Mesendoderm (in vitro differentiated cells): ENCODE measurements around the gene PALD1.

Source experiments
- DNase-seq: peaks from one replicate; pipeline ENCODE4 v3.0.0; 2013
- H2AK5ac ChIP-seq: 2 replicates; pipeline ENCODE4 v1.6.1; 2013; ENCODE audit warnings: low read length, inconsistent platforms
- H2BK120ac ChIP-seq: 2 replicates; pipeline ENCODE4 v1.6.1; 2013; ENCODE audit warnings: low read depth, mild to moderate bottlenecking, low read length, moderate library complexity, mixed read lengths
- H2BK15ac ChIP-seq: replicated peaks from 2 replicates; pipeline ENCODE4 v1.6.1; 2013; ENCODE audit warnings: low read depth, mild to moderate bottlenecking, moderate library complexity
- H2BK5ac ChIP-seq: 2 replicates; pipeline ENCODE4 v1.6.1; 2013; ENCODE audit warnings: low read length, inconsistent platforms
- H3K18ac ChIP-seq: 2 replicates; pipeline ENCODE4 v1.6.1; 2013; ENCODE audit warnings: mild to moderate bottlenecking, low read length, mixed read lengths
- H3K23ac ChIP-seq: one replicate; pipeline ENCODE4 v1.6.1; 2013; ENCODE audit warnings: low read length
- H3K27ac ChIP-seq: 2 replicates; pipeline ENCODE4 v1.5.1; 2013; ENCODE audit warnings: low read depth, mild to moderate bottlenecking, inconsistent platforms, low read length, moderate library complexity
- H3K27me3 ChIP-seq: 2 replicates; pipeline ENCODE4 v1.6.1; 2013; ENCODE audit warnings: low read length, control low read depth, mild to moderate bottlenecking, inconsistent platforms; ENCODE audit not compliant: insufficient read depth, poor library complexity
- H3K36me3 ChIP-seq: 2 replicates; pipeline ENCODE4 v1.6.1; 2013; ENCODE audit warnings: low read length, inconsistent platforms; ENCODE audit not compliant: control insufficient read depth, insufficient read depth
- H3K4ac ChIP-seq: one replicate; pipeline ENCODE4 v1.6.1; 2013; ENCODE audit warnings: low read depth, mild to moderate bottlenecking, low read length, moderate library complexity
- H3K4me1 ChIP-seq: 2 replicates; pipeline ENCODE4 v1.6.1; 2013; ENCODE audit warnings: low read depth, low read length, inconsistent platforms; ENCODE audit not compliant: control insufficient read depth
- H3K4me2 ChIP-seq: 2 replicates; pipeline ENCODE4 v1.6.1; 2013; ENCODE audit warnings: low read length
- H3K4me3 ChIP-seq: 2 replicates; pipeline ENCODE4 v1.5.1; 2013; ENCODE audit warnings: mild to moderate bottlenecking, low read length
- H3K56ac ChIP-seq: one replicate; pipeline ENCODE4 v1.6.1; 2013; ENCODE audit warnings: low read length
- H3K79me1 ChIP-seq: 2 replicates; pipeline ENCODE4 v1.6.1; 2013; ENCODE audit warnings: low read length, inconsistent platforms
- H3K79me2 ChIP-seq: 2 replicates; pipeline ENCODE4 v1.6.1; 2013; ENCODE audit warnings: mild to moderate bottlenecking, low read length; ENCODE audit not compliant: control insufficient read depth, insufficient read depth
- H3K9ac ChIP-seq: 2 replicates; pipeline ENCODE4 v1.6.1; 2013; ENCODE audit warnings: low read length, inconsistent platforms
- H4K5ac ChIP-seq: one replicate; pipeline ENCODE4 v1.6.1; 2013; ENCODE audit warnings: low read length
- H4K8ac ChIP-seq: one replicate; pipeline ENCODE4 v1.6.1; 2013; ENCODE audit warnings: low read depth, mild to moderate bottlenecking, control low read depth, low read length, moderate library complexity
- WGBS: extraction: QIAGEN DNeasy Blood & Tissue Kit; methylation state at CpG from one replicate; pipeline ENCODE4 v1.1.7; 2013; ENCODE audit warnings: low lambda C conversion rate, missing lambda C conversion rate; ENCODE audit not compliant: insufficient coverage; ENCODE audit errors: extremely low coverage; 5-methylcytosine and 5-hydroxymethylcytosine counted together

PALD1 gene

GRCh38 chr10:70588255-70588654 lies 109.7 kb downstream of the PALD1 start:
- Histone ChIP-seq H2BK120ac (no peak overlapping the region), H3K4me1 (peaks cover 2% of the 10 kb centered on the region), H3K4me3 (no peak overlapping the region), H2AK5ac (no peak overlapping the region), H3K36me3 (no peaks in the 10 kb centered on the region), H3K4me2 (no peak overlapping the region), H4K5ac (no peak overlapping the region), H3K56ac (no peak overlapping the region), H3K9ac (no peak overlapping the region), H2BK15ac (no peak overlapping the region), H3K18ac (no peak overlapping the region), H2BK5ac (no peak overlapping the region), H3K4ac (no peak overlapping the region), H3K27me3 (no peaks in the 10 kb centered on the region), H3K79me1 (no peaks in the 10 kb centered on the region), H3K79me2 (no peaks in the 10 kb centered on the region), H3K27ac (no peak overlapping the region), H4K8ac (no peak overlapping the region), H3K23ac (no peak overlapping the region)
- no peak for DNase-seq
- WGBS, result no CpG with 5 or more reads among the region's 6 CpGs

- Histone ChIP-seq H3K9ac (no peak overlapping the region), H3K4me2 (no peak overlapping the region), H3K56ac (no peak overlapping the region), H3K4me3 (no peak overlapping the region), H2BK5ac (no peak overlapping the region), H2AK5ac (no peak overlapping the region), H3K79me2 (no peaks in the 10 kb centered on the region), H3K27ac (no peak overlapping the region), H3K4ac (no peak overlapping the region), H3K23ac (no peak overlapping the region), H3K4me1 (peaks cover 2% of the 10 kb centered on the region), H4K5ac (no peak overlapping the region), H2BK15ac (no peak overlapping the region), H3K18ac (no peak overlapping the region), H3K27me3 (no peaks in the 10 kb centered on the region), H3K79me1 (no peaks in the 10 kb centered on the region), H2BK120ac (no peak overlapping the region), H4K8ac (no peak overlapping the region), H3K36me3 (no peaks in the 10 kb centered on the region)
- DNase-seq, result no peak
- no CpG with 5 or more reads among the region's 10 CpGs for whole genome bisulfite sequencing
Observed at GRCh38 chr10:70588859-70589570, 110.4 kb downstream of the PALD1 start.

GRCh38 chr10:70589762-70590654 lies 111.4 kb downstream of the PALD1 start:
- H3K79me2 ChIP-seq, result no peaks in the 10 kb centered on the region
- no peak overlapping the region for H2BK15ac ChIP-seq
- no peak overlapping the region for H2BK120ac ChIP-seq
- no peak overlapping the region for H4K5ac ChIP-seq
- H3K9ac ChIP-seq, result no peak overlapping the region
- no peak overlapping the region for H3K23ac ChIP-seq
- WGBS, result no CpG with 5 or more reads among the region's 5 CpGs
- no peak overlapping the region for H3K56ac ChIP-seq
- H3K18ac ChIP-seq, result no peak overlapping the region
- H3K4me3 ChIP-seq, result no peak overlapping the region
- H2BK5ac ChIP-seq, result no peak overlapping the region
- peaks cover 2% of the 10 kb centered on the region for H3K4me1 ChIP-seq
- no peak overlapping the region for H3K4me2 ChIP-seq
- H4K8ac ChIP-seq, result no peak overlapping the region
- no peak overlapping the region for H2AK5ac ChIP-seq
- H3K36me3 ChIP-seq, result no peaks in the 10 kb centered on the region
- no peak overlapping the region for H3K27ac ChIP-seq
- H3K27me3 ChIP-seq, result no peaks in the 10 kb centered on the region
- no peak overlapping the region for H3K4ac ChIP-seq
- DNase-seq, result no peak
- no peaks in the 10 kb centered on the region for H3K79me1 ChIP-seq

- Histone ChIP-seq H3K4me3 (no peak overlapping the region), H3K27me3 (no peaks in the 10 kb centered on the region), H2BK120ac (no peak overlapping the region), H3K4me2 (no peak overlapping the region), H3K36me3 (no peaks in the 10 kb centered on the region), H3K79me2 (no peaks in the 10 kb centered on the region), H3K79me1 (no peaks in the 10 kb centered on the region), H4K5ac (no peak overlapping the region), H2BK5ac (no peak overlapping the region), H3K23ac (peak overlapping the region; percentile 45), H3K4me1 (no peaks in the 10 kb centered on the region), H3K4ac (no peak overlapping the region), H3K56ac (no peak overlapping the region), H3K27ac (no peak overlapping the region), H3K18ac (no peak overlapping the region), H2BK15ac (no peak overlapping the region), H4K8ac (no peak overlapping the region), H3K9ac (no peak overlapping the region), H2AK5ac (no peak overlapping the region)
- no peak for DNase-seq
- no CpG with 5 or more reads among the region's 5 CpGs for WGBS
Observed at GRCh38 chr10:70590655-70591416, 112.3 kb downstream of the PALD1 start.

- no peak overlapping the region for H2BK5ac ChIP-seq
- no peak overlapping the region for H3K56ac ChIP-seq
- no peak overlapping the region for H3K27ac ChIP-seq
- no peak overlapping the region for H3K23ac ChIP-seq
- H3K36me3 ChIP-seq, result no peaks in the 10 kb centered on the region
- no peak overlapping the region for H3K18ac ChIP-seq
- no peaks in the 10 kb centered on the region for H3K4me1 ChIP-seq
- H3K9ac ChIP-seq, result no peak overlapping the region
- no peak overlapping the region for H4K8ac ChIP-seq
- no peaks in the 10 kb centered on the region for H3K79me2 ChIP-seq
- no peak overlapping the region for H3K4ac ChIP-seq
- no CpG with 5 or more reads among the region's 2 CpGs for WGBS
- no peak overlapping the region for H2BK15ac ChIP-seq
- no peaks in the 10 kb centered on the region for H3K27me3 ChIP-seq
- no peak overlapping the region for H3K4me3 ChIP-seq
- H3K79me1 ChIP-seq, result no peaks in the 10 kb centered on the region
- H2BK120ac ChIP-seq, result no peak overlapping the region
- H4K5ac ChIP-seq, result no peak overlapping the region
- no peak overlapping the region for H2AK5ac ChIP-seq
- DNase-seq, result no peak
- no peak overlapping the region for H3K4me2 ChIP-seq
Observed at GRCh38 chr10:70592186-70592735, 113.7 kb downstream of the PALD1 start.
